K562 (cell line): ENCODE data around the gene RNU6-7. TPM values are rescaled to one million over a fixed set of nuclear protein-coding genes. Genes with fewer than 3 reads are reported as not detected.

Source experiments
- ATAC-seq: fragments of 200-7000 bp; cut with Tn5 transposase; 3 replicates; pipeline ENCODE4 v1.9.1; 2020; ENCODE audit warnings: moderate library complexity
- BruUV-seq: library from RNA; stranded (reverse); fragments of 400-500 nt; replicated peaks from 2 replicates; lab custom pipeline; 2021; lab: Mats Ljungman, UMichigan
- CTCF ChIA-PET: fragments of 300-600 bp; formaldehyde crosslinking; extraction: SDS; loops from one replicate; lab custom pipeline; 2021; ENCODE audit warnings: low intra/inter-chr PET ratio; lab: Yijun Ruan, JAX
- POLR2A ChIA-PET: fragments of 300-600, 350-650 bp; sonication (Branson Sonifier 250); formaldehyde crosslinking; extraction: SDS; loops from one replicate; lab custom pipeline; 2021; ENCODE audit warnings: antibody characterized with exemption, inconsistent platforms; lab: Yijun Ruan, JAX
- DNase-seq, 4 experiments: peaks; one replicate each; pipeline versions ENCODE4 v3.0.0 to v3.0.0-alpha.2; 2011 to 2018; ENCODE audit warnings: low spot score in 3 of 4, mixed read lengths in 3 of 4; ENCODE audit errors: extremely low read depth in 1 of 4
- FAIRE-seq: peaks from 2 replicates; lab custom pipeline; 2011; peaks lifted over from hg19 to GRCh38; lab: Jason Lieb, UNC
- H2AFZ ChIP-seq: 2 replicates; pipeline ENCODE4 v1.6.0; 2011; ENCODE audit warnings: low read depth, low read length, control low read depth, inconsistent platforms
- H3K27ac ChIP-seq: fragments of 200-600 bp; 3 replicates; pipeline ENCODE4 v1.8.0; 2011; ENCODE audit warnings: low read depth, mild to moderate bottlenecking, control low read depth, inconsistent platforms, low read length, moderate library complexity, mixed read lengths; ENCODE audit errors: extremely low read depth
- H3K27me3 ChIP-seq, 2 experiments: fragments of 300-600 bp in 1 of 2; 2 replicates in 1 of 2; 3 replicates in 1 of 2; pipeline versions ENCODE4 v1.6.0 to v1.8.0; 2011; ENCODE audit warnings: inconsistent platforms in 2 of 2, low read length in 2 of 2, mild to moderate bottlenecking in 1 of 2, mixed read lengths in 1 of 2, moderate library complexity in 1 of 2; ENCODE audit not compliant: control insufficient read depth in 2 of 2, insufficient read depth in 2 of 2
- H3K36me3 ChIP-seq: fragments of 300-600 bp; 3 replicates; pipeline ENCODE4 v1.8.0; 2011; ENCODE audit warnings: mild to moderate bottlenecking, low read length, inconsistent platforms; ENCODE audit not compliant: control insufficient read depth, insufficient read depth
- H3K4me1 ChIP-seq, 2 experiments: fragments of 200-600 bp in 1 of 2; replicated peaks in 1 of 2; 2 replicates in 1 of 2; 3 replicates in 1 of 2; pipeline versions ENCODE4 v1.5.1 to v1.8.0; 2011; ENCODE audit warnings: inconsistent platforms in 2 of 2, low read length in 2 of 2, mild to moderate bottlenecking in 1 of 2, mixed read lengths in 1 of 2, moderate library complexity in 1 of 2; ENCODE audit not compliant: control insufficient read depth in 2 of 2, insufficient read depth in 2 of 2
- H3K4me2 ChIP-seq: 2 replicates; pipeline ENCODE4 v1.6.1; 2011; ENCODE audit warnings: low read length, control low read depth, inconsistent platforms, mixed read lengths; ENCODE audit not compliant: insufficient read depth
- H3K4me3 ChIP-seq: fragments of 200-600 bp; sonication (generic), shearing (Covaris generic); 2 replicates; pipeline ENCODE4 v1.5.1; 2016; ENCODE audit warnings: control low read depth, inconsistent platforms
- H3K79me2 ChIP-seq: fragments of 200-600 bp; 3 replicates; pipeline ENCODE4 v1.8.0; 2011; ENCODE audit warnings: low read length, inconsistent platforms; ENCODE audit not compliant: control insufficient read depth, insufficient read depth
- H3K9ac ChIP-seq, 2 experiments: 2 replicates each; pipeline versions ENCODE4 v1.6.0 to v1.6.1; 2011; ENCODE audit warnings: low read depth in 2 of 2, low read length in 2 of 2, control low read depth in 1 of 2, inconsistent platforms in 1 of 2, mild to moderate bottlenecking in 1 of 2, mixed read lengths in 1 of 2; ENCODE audit not compliant: insufficient read depth in 1 of 2
- H3K9me1 ChIP-seq: one replicate; pipeline ENCODE4 v1.6.0; 2011; ENCODE audit warnings: inconsistent platforms, mild to moderate bottlenecking, low read length, moderate library complexity; ENCODE audit not compliant: control insufficient read depth, insufficient read depth
- H3K9me3 ChIP-seq: replicated peaks from 2 replicates; pipeline ENCODE4 v1.5.1; 2011; ENCODE audit warnings: low read depth, low read length, inconsistent platforms; ENCODE audit not compliant: control insufficient read depth, insufficient read depth
- H4K20me1 ChIP-seq: replicated peaks from 2 replicates; pipeline ENCODE4 v1.6.1; 2011; ENCODE audit warnings: low read length, inconsistent platforms, mixed read lengths; ENCODE audit not compliant: control insufficient read depth, insufficient read depth
- CCAR2 ChIP-seq: fragments of 200-400 bp; formaldehyde crosslinking; IDR thresholded peaks from 2 replicates; pipeline ENCODE4 v1.6.1; 2017; ENCODE audit warnings: mild to moderate bottlenecking, low read depth, low read length
- DPF2 ChIP-seq: fragments of 450-650 bp; IDR thresholded peaks from 2 replicates; pipeline ENCODE4 v1.6.1; 2016
- NONO ChIP-seq, 2 experiments: fragments of 200-400 bp in 1 of 2; fragments of 450-650 bp in 1 of 2; formaldehyde crosslinking in 1 of 2; IDR thresholded peaks; 2 replicates each; pipeline ENCODE4 v1.6.1; 2017; ENCODE audit warnings: low read depth in 2 of 2, mild to moderate bottlenecking in 2 of 2, moderate library complexity in 2 of 2, low read length in 1 of 2
- NUFIP1 ChIP-seq: fragments of 450-650 bp; IDR thresholded peaks from 2 replicates; pipeline ENCODE4 v1.6.1; 2018; ENCODE audit not compliant: partially characterized antibody
- WGBS: fragments of 100-300 bp; shearing (Covaris generic); methylation state at CpG from one replicate; pipeline ENCODE4 v1.1.6; 2016; ENCODE audit warnings: low coverage, mixed read lengths; ENCODE audit not compliant: insufficient coverage; ENCODE audit errors: missing lambda C conversion rate; 5-methylcytosine and 5-hydroxymethylcytosine counted together
- in situ Hi-C: fragments of 300-500 bp; cut with MboI; formaldehyde crosslinking; loops from 4 replicates; pipeline ENCODE4 v1.15.0; 2018; ENCODE audit warnings: inconsistent platforms, mixed read lengths
- intact Hi-C: fragments of 100-400 bp; cut with micrococcal nuclease; formaldehyde crosslinking; loops from 2 replicates; pipeline ENCODE4 v1.14.2; 2022
- polyA plus RNA-seq, 8 experiments: library from polyadenylated mRNA; depleted of rRNA in 4 of 8; stranded (reverse) in 5 of 8; unstranded in 3 of 8; fragments of >200 nt; fragmentation: Nextera tagmentation in 2 of 8; fragmentation: Illumina TruSeq in 1 of 8; extraction: Ambion mirVana in 2 of 8; extraction: Trizol in 1 of 8; gene quantifications; 2 replicates each; pipeline versions ENCODE4 v1.2.1 to v1.2.3, GENCODE V29; 2011 to 2014; ENCODE audit warnings: inconsistent platforms in 1 of 8, missing spikeins in 1 of 8
- total RNA-seq, 7 experiments: library from RNA; depleted of rRNA in 6 of 7; stranded (reverse); fragments of >200 nt in 6 of 7; fragmentation: Illumina TruSeq in 2 of 7; extraction: Trizol in 2 of 7; gene quantifications; 2 replicates each; pipeline versions ENCODE4 v1.2.1 to v1.2.3, GENCODE V29; 2011 to 2021; ENCODE audit warnings: low replicate concordance in 1 of 7
- TF ChIP-seq, protein P1 (sequence below): sonication (generic); formaldehyde crosslinking; IDR thresholded peaks from 2 replicates; pipeline ENCODE4 v1.8.1; 2023; ENCODE audit warnings: mild to moderate bottlenecking, missing genetic modification reagents, moderate library complexity

The RNU6-7 gene
- total and polyA plus RNA-seq, 9 of the 15 experiments (the other 6 are each of a cell fraction or from before 2014, with no cell fraction given): not detected

DNA sequence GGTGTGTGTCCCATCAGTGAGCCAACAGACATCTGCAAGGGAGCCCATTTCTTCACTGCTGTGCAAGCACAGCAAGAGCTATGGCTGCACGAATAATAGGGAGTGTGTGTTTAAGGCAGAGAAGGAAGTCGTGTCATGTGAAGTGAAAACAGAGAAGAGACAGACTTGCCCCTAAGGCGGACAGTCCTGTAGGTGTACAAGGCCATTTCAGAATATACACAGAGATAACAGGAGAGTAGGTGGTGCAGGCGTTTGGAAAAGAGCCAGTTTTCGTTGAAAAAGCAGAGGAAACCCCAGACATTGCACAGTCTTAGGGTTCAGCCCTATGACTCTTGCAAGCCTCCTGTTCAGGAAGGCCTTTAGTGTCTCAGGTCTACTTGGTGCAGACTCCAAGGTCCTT lies 47.5 kb downstream of the RNU6-7 start:
- DNase-seq (no peak), ATAC-seq (no peak), FAIRE-seq (no peak)
- Histone ChIP-seq H3K9me3 (no peaks in the 10 kb centered on the region), H4K20me1 (no peaks in the 10 kb centered on the region), H3K36me3 (no peaks in the 10 kb centered on the region), H2AFZ (no peak overlapping the region), H3K9ac (no peak overlapping the region), H3K27me3 (no peaks in the 10 kb centered on the region), H3K4me1 (no peaks in the 10 kb centered on the region), H3K4me2 (no peak overlapping the region), H3K9me1 (no peaks in the 10 kb centered on the region), H3K4me3 (no peak overlapping the region), H3K79me2 (no peaks in the 10 kb centered on the region), H3K27ac (no peak overlapping the region)
- POLR2A ChIA-PET: interaction anchor here (0.5 kb wide), 1 partner anchor 269 kb away, joined by 3 read pairs; no protein-coding TSS in a partner anchor
- in situ Hi-C loops: loop anchor here (5.0 kb wide), 1 partner anchor 177 kb away; no protein-coding TSS in a partner anchor
- 12% methylated on average over 5 of the region's 5 CpGs for WGBS
- CTCF ChIA-PET: no interaction called here
- no peak for TF ChIP-seq NUFIP1
- TF ChIP-seq DPF2: no peak
- no peak for TF ChIP-seq CCAR2
- TF ChIP-seq NONO (IDR thresholded peaks at IDR 0.05; ENCODE audit: low read depth in 2 of 2, low read length in 1 of 2): no peak
- no TSS peak for BruUV-seq
- intact Hi-C loops: no loop called here

DNA sequence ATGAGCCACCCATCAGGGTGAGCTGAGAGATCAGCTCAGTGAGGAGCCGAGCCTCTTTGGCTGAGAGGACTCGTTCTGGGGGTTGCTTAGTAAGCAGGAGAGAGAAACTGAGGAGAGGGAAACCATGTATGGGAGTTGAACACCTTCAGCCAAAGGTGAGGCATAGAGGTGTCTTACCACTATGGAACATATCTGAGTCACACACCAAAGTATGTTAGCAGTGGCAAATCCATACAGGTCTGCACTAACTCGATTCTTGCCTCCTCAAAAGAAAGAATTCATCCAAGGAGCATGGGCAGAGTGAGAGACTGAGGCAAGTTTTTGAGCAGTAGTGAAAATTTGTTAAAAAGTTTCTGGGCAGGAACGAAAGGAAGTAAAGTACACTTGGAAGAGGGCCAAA lies 47.9 kb downstream of the RNU6-7 start:
- Histone ChIP-seq H3K4me1 (no peaks in the 10 kb centered on the region), H3K79me2 (no peaks in the 10 kb centered on the region), H3K36me3 (no peaks in the 10 kb centered on the region), H3K27me3 (no peaks in the 10 kb centered on the region), H3K4me3 (no peak overlapping the region), H3K9ac (no peak overlapping the region), H3K9me3 (no peaks in the 10 kb centered on the region), H2AFZ (no peak overlapping the region), H3K4me2 (no peak overlapping the region), H3K27ac (no peak overlapping the region), H4K20me1 (no peaks in the 10 kb centered on the region), H3K9me1 (no peaks in the 10 kb centered on the region)
- CTCF ChIA-PET: no interaction called here
- POLR2A ChIA-PET: interaction anchor here (0.5 to 0.8 kb wide), 2 partner anchors 173 to 268 kb away, joined by 3 to 4 read pairs; partner anchors contain the start of gene ARHGAP5
- DNase-seq: no peak
- no TSS peak for BruUV-seq
- FAIRE-seq: no peak
- no peak for ATAC-seq
- intact Hi-C loops: loop anchor here (5.0 kb wide), 2 partner anchors 313 to 737 kb away; no protein-coding TSS in a partner anchor
- in situ Hi-C loops: loop anchor here (5.0 to 25.0 kb wide), 3 partner anchors 177 to 737 kb away; no protein-coding TSS in a partner anchor
- 21% methylated on average over 4 of the region's 4 CpGs for WGBS
- TF ChIP-seq, protein P1, sequence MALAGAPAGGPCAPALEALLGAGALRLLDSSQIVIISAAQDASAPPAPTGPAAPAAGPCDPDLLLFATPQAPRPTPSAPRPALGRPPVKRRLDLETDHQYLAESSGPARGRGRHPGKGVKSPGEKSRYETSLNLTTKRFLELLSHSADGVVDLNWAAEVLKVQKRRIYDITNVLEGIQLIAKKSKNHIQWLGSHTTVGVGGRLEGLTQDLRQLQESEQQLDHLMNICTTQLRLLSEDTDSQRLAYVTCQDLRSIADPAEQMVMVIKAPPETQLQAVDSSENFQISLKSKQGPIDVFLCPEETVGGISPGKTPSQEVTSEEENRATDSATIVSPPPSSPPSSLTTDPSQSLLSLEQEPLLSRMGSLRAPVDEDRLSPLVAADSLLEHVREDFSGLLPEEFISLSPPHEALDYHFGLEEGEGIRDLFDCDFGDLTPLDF: no peak
